ENCODE measurements around the gene NR4A2.

DNA sequence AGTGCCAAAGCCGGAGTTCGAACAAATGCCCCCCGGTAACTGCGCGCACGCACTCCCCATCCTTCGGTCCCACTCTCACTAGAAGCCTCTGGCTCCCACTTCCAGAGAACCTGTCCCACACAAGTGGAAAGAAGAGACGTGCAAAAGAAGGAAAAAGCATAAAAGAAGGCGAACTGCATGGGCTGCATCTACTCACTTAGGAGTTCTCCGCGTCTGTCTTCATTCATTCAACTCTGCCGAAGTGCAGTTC lies 312 bp downstream of the NR4A2 start:
- TF ChIP-seq, protein P1, sequence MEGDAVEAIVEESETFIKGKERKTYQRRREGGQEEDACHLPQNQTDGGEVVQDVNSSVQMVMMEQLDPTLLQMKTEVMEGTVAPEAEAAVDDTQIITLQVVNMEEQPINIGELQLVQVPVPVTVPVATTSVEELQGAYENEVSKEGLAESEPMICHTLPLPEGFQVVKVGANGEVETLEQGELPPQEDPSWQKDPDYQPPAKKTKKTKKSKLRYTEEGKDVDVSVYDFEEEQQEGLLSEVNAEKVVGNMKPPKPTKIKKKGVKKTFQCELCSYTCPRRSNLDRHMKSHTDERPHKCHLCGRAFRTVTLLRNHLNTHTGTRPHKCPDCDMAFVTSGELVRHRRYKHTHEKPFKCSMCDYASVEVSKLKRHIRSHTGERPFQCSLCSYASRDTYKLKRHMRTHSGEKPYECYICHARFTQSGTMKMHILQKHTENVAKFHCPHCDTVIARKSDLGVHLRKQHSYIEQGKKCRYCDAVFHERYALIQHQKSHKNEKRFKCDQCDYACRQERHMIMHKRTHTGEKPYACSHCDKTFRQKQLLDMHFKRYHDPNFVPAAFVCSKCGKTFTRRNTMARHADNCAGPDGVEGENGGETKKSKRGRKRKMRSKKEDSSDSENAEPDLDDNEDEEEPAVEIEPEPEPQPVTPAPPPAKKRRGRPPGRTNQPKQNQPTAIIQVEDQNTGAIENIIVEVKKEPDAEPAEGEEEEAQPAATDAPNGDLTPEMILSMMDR (IDR thresholded peaks at IDR 0.05), result no peak
- no peak for TF ChIP-seq POLR2A (IDR thresholded peaks at IDR 0.05)
